ENCODE results near the gene PLSCR3.

PLSCR3 gene

DNA sequence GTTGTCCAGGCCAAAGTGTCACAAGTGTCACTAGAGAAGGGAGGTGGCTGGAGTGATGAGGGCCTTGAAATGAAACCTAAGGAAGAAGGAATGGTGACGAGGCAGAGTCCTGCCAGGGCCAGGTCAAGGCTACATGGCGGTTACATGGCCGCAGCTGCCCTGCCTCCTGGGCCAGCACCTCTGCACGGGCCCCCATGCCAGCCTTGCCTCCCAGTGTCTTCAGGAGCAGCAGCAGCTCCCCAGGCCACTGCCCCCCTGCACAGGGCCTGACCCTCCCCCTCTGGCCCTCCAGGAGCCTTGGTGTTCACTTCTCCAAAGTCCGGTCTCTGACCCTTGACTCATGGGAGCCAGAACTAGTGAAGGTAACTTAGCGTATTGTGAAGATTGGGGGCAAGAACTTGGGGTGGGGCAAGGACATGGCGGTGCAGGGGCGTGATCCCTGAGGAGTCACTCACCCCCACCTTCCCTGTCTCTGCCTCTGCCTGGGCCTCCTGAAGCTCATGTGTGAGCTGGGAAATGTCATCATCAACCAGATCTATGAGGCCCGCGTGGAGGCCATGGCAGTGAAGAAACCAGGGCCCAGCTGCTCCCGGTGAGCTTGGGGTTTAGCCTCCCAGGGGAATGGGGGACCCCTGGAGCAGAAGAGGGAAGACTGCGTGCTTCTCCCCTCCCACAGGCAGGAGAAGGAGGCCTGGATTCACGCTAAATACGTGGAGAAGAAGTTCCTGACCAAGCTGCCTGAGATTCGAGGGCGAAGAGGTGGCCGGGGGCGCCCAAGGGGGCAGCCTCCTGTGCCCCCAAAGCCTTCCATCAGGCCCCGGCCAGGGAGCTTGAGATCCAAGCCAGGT, 46.5 kb downstream of the PLSCR3 start:
- DNase-seq (ENCODE audit: low spot score), result no peak

DNA sequence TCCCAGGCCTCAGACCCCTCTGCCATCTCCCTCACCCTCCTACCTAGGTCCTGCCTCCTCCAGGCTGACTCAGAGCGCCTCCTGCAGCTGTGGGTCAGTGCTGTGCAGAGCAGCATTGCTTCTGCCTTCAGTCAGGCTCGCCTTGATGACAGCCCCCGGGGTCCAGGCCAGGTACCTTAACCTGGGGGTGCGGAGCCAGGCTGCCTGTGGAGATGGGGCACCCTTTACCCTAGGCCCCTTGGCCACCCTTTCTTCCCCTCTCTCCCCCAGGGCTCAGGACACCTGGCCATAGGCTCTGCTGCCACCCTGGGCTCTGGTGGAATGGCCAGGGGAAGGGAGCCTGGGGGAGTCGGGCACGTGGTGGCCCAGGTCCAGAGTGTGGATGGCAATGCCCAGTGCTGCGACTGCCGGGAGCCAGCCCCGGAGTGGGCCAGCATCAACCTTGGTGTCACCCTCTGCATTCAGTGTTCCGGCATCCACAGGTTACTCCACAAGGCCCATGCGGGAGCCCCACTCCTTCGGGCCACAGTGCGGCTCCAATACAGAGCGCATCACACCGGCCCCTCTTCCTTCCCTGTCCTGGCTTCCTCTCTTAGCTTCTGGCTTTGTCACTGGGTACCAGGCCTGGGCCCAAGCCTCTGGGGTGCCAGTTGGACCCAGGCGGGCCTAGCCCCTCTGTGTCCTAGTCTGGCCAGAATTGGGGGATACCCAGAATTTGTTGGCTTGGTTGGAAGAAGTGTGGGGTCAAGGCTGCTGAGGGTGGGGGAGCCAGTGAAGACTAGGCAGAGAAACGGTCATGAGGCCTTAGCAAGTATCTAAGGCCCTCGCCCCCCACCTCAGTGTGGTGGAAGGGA, 47.3 kb downstream of the PLSCR3 start:
- no peak for DNase-seq (ENCODE audit: low spot score)

DNA sequence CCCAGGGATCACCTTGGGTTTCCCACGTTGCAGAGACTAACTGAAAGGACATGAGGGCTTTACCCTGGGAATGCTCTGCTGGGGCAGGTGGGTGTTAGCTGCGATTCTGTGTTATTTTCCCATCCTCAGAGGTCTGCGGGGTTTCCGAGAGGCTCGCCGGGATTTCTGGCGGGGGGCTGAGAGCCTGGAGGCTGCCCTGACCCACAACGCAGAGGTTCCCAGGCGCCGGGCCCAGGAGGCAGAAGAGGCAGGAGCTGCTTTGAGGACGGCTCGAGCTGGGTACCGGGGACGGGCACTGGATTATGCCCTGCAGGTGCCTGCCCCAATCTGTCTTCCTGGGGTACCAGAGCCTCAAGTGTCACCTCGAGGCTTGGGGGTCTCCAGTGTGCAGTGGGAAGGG, 51.1 kb downstream of the PLSCR3 start:
- DNase-seq (ENCODE audit: low spot score), result no peak

- DNase-seq (ENCODE audit: low spot score), result no peak
Measured at GRCh38 chr17:7341842-7342241, 52.5 kb downstream of the PLSCR3 start.

DNA sequence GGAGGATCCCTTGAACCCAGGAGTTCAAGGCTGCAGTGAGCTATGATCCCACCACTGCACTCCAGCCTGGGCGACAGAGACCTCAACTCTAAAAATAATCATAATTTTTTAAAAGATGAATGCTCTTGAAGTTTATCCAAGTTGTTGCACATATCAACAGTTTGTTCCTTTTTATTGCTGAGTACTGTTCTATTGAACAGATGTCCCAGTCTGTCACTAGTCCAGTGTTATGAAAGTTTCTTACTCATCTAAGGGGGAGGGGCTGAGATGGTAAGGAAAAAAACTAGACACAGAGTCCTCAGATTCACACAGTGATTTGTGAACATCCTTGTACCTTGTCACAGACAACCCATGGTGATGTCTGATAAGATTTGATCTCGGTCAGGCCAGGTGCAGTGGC, 54.1 kb downstream of the PLSCR3 start:
- DNase-seq (ENCODE audit: low spot score), result no peak

All from HuH-7 (cell line).